ENCODE data around the gene KRTAP10-1.

DNA sequence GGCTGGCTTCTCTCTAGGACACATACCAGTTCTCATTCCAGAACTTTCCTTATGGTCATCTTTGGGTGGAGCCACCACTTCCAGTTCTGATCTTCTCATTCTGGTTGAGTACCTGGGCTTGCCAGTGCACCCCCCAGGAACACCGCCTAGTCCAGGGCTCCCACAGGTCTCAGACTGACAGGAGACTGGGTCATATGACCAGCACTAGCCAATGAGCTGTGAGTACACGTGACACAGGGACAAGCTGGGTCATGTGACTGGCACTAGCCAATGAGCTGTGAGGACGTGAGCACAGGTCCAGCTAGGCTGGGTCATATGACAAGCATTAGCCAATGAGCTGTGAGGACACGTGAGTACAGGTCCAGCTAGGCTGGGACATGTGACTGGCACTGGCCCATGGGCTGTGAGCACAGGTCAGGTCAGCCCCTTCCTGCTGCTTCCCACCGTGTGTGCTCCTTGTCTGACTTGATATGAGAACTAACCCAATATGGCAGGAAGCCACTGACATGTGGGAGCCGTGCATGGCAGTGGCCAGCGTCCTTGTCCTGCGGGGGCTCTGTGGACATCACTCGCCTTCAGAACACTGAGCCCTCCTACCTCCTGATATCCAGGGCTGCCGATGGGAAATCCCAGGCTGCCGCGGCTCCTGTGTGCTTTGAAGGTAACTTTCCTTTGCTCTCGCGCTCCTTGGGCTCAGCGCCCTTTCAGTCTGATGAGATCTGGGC, 22.7 kb downstream of the KRTAP10-1 start:
- TF ChIP-seq CTCF (IDR thresholded peaks at IDR 0.05; ENCODE audit: low read depth, low read length, missing input control) (no peak), YY1 (IDR thresholded peaks at IDR 0.05) (no peak), GABPA (IDR thresholded peaks at IDR 0.05 in 1 of 2, conservative IDR thresholded peaks at IDR 0.05 in 1 of 2) (no peak), JUND (IDR thresholded peaks at IDR 0.05) (no peak), HNF4G (IDR thresholded peaks at IDR 0.05) (no peak), SP1 (IDR thresholded peaks at IDR 0.05) (no peak), MAX (IDR thresholded peaks at IDR 0.05) (no peak), RXRA (IDR thresholded peaks at IDR 0.05) (no peak), EGR1 (IDR thresholded peaks at IDR 0.05; ENCODE audit: low read depth in 2 of 2) (no peak), FOXA1 (IDR thresholded peaks at IDR 0.05) (no peak), RAD21 (IDR thresholded peaks at IDR 0.05) (no peak)
- TF ChIP-seq, protein P1, sequence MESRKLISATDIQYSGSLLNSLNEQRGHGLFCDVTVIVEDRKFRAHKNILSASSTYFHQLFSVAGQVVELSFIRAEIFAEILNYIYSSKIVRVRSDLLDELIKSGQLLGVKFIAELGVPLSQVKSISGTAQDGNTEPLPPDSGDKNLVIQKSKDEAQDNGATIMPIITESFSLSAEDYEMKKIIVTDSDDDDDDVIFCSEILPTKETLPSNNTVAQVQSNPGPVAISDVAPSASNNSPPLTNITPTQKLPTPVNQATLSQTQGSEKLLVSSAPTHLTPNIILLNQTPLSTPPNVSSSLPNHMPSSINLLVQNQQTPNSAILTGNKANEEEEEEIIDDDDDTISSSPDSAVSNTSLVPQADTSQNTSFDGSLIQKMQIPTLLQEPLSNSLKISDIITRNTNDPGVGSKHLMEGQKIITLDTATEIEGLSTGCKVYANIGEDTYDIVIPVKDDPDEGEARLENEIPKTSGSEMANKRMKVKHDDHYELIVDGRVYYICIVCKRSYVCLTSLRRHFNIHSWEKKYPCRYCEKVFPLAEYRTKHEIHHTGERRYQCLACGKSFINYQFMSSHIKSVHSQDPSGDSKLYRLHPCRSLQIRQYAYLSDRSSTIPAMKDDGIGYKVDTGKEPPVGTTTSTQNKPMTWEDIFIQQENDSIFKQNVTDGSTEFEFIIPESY (IDR thresholded peaks at IDR 0.05) = no peak
- TF ChIP-seq, protein P2, sequence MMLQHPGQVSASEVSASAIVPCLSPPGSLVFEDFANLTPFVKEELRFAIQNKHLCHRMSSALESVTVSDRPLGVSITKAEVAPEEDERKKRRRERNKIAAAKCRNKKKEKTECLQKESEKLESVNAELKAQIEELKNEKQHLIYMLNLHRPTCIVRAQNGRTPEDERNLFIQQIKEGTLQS (IDR thresholded peaks at IDR 0.05) = no peak
- TF ChIP-seq, protein P3, sequence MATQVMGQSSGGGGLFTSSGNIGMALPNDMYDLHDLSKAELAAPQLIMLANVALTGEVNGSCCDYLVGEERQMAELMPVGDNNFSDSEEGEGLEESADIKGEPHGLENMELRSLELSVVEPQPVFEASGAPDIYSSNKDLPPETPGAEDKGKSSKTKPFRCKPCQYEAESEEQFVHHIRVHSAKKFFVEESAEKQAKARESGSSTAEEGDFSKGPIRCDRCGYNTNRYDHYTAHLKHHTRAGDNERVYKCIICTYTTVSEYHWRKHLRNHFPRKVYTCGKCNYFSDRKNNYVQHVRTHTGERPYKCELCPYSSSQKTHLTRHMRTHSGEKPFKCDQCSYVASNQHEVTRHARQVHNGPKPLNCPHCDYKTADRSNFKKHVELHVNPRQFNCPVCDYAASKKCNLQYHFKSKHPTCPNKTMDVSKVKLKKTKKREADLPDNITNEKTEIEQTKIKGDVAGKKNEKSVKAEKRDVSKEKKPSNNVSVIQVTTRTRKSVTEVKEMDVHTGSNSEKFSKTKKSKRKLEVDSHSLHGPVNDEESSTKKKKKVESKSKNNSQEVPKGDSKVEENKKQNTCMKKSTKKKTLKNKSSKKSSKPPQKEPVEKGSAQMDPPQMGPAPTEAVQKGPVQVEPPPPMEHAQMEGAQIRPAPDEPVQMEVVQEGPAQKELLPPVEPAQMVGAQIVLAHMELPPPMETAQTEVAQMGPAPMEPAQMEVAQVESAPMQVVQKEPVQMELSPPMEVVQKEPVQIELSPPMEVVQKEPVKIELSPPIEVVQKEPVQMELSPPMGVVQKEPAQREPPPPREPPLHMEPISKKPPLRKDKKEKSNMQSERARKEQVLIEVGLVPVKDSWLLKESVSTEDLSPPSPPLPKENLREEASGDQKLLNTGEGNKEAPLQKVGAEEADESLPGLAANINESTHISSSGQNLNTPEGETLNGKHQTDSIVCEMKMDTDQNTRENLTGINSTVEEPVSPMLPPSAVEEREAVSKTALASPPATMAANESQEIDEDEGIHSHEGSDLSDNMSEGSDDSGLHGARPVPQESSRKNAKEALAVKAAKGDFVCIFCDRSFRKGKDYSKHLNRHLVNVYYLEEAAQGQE (IDR thresholded peaks at IDR 0.05) = no peak

Measured in liver (tissue), 3 donors.